Measurements from ENCODE around the gene FERMT2.

DNA sequence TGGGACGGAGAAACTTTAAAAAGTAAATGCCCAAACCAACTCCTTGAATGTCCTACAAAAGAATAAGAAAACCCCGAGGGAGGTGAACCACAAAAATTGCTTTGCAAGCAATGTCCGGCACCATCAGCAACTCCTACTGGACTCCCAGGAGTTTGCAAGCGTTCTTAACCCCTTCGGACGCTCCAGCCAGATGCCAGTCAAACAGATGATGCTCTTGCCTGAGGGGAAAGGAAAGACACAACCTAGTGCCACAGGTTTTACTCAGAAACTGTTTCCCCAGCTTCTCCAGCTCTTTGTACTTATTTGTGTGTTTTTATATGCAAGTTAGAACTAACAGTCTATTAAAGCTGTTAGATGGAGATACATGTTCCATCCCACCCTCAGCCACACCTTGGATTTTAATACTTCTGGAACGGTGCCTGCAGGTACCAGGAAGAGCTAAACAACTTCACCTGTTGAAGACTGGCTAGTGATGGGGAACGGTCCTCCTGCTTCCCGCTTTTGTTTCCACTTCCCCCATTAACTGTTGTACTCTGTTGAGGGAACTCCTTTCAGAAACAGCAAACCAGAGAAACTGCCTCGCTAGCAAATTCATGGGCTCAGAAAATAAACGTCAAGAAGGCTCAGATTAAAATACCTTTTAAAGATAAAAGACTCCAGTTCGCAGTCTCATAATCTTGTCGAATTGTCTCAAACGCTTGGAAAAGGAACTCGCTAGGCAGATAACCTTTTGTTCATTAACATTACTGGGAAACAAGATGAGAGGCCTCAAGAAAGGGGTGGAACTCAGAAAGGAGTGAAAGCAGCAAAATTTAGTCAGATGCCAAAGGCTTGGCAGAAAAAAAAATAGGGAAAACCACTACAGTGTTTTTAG, 1.1 kb upstream of the FERMT2 start:
- TF ChIP-seq, protein P1, sequence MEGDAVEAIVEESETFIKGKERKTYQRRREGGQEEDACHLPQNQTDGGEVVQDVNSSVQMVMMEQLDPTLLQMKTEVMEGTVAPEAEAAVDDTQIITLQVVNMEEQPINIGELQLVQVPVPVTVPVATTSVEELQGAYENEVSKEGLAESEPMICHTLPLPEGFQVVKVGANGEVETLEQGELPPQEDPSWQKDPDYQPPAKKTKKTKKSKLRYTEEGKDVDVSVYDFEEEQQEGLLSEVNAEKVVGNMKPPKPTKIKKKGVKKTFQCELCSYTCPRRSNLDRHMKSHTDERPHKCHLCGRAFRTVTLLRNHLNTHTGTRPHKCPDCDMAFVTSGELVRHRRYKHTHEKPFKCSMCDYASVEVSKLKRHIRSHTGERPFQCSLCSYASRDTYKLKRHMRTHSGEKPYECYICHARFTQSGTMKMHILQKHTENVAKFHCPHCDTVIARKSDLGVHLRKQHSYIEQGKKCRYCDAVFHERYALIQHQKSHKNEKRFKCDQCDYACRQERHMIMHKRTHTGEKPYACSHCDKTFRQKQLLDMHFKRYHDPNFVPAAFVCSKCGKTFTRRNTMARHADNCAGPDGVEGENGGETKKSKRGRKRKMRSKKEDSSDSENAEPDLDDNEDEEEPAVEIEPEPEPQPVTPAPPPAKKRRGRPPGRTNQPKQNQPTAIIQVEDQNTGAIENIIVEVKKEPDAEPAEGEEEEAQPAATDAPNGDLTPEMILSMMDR (IDR thresholded peaks at IDR 0.05; ENCODE audit: insufficient read depth, low read depth, low read length): peak; percentile 47
- TF ChIP-seq EZH2 (IDR thresholded peaks at IDR 0.05; ENCODE audit: insufficient read depth, low read length): no peak
